GM13976 (cell line): ENCODE results near the gene RNF41.

Experiments
- DNase-seq: peaks from one replicate; pipeline ENCODE4 v3.0.0; 2012; ENCODE audit warnings: low spot score
- CTCF ChIP-seq: IDR thresholded peaks from 2 replicates; pipeline ENCODE4 v1.5.1; 2012; ENCODE audit warnings: borderline replicate concordance, mild to moderate bottlenecking; ENCODE audit not compliant: insufficient read depth; ENCODE audit errors: extremely low read depth, missing control alignments, control extremely low read depth
- in situ Hi-C: fragments of 300-500 bp; cut with MboI; formaldehyde crosslinking; loops from one replicate; pipeline ENCODE4 v1.12.0; 2022; ENCODE audit warnings: low sequenced_read_pairs, mixed read lengths, inconsistent platforms; ENCODE audit not compliant: unreplicated experiment

The RNF41 gene

GRCh38 chr12:56260921-56261320 is 39.2 kb upstream of the RNF41 start:
- TF ChIP-seq CTCF = no peak
- DNase-seq = no peak
- in situ Hi-C loops = no loop called here

DNA sequence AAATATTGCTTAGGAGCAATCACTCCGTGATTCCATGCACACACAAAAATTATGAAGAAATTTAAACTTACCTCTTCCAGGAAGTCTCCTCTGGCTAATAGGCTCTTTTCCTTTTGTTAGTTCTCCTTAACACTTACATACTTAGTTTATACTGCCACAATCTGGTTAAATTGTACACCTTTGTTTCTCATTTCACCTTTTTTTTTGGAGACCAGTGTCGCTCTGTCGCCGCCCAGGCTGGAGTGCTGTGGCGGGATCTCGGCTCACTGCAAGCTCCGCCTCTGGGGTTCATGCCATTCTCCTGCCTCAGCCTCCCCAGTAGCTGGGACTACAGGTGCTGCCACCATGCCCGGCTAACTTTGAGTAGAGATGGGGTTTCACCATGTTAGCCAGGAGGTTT is 38.7 kb upstream of the RNF41 start:
- DNase-seq = no peak
- no peak for TF ChIP-seq CTCF
- in situ Hi-C loops = no loop called here

- TF ChIP-seq CTCF = no peak
- in situ Hi-C loops = no loop called here
- no peak for DNase-seq
Measured at GRCh38 chr12:56258820-56259183, 37.1 kb upstream of the RNF41 start.

DNA sequence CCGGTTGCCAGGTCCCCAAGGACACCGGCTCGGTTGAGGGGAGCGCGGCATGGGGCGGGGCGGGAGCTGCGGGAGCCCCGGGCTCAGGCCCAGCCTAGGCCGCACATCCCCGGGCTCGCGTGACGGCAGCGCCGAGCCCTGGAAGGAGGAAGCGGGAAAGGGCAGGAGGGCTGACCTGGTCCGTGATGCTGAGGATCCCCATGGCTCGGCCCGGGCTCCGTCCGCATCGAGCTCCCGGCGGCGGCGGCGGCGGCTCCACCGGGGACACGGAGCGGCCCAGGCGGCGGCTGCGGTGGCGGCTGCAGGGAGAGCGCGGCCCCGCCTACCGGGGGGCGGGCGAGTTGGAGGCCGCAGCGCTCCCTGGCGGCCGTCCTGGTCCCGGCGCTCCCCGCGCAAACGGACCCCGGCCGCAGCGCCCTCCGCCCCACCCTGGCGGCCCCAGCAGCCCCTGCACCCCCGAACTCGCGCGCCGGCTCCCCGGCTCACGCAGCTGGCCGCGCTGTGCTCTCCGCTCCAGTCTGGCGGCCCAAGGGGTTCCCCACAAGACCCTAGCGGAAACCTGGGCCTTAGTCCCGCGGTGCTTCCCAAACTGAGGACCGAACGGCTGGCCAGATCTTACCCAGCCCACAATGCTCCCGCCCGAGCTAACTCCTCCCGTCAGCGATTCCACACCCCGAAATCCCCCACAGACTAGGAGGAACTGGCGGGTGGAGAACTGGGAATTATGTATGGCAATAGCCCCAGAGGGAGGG is 36.5 kb upstream of the RNF41 start, which contains the start of gene ANKRD52:
Gene ANKRD52, minus strand, starts transcription at position 317 of the 752 bp plus-strand sequence. Its CDS starts 115 bp downstream, at position 202.
- DNase-seq = peak; percentile 97
- TF ChIP-seq CTCF = peak; percentile 84
- in situ Hi-C loops = no loop called here

- DNase-seq = peak; percentile 51
- in situ Hi-C loops = no loop called here
- TF ChIP-seq CTCF = no peak
Measured at GRCh38 chr12:56257491-56258067, 35.9 kb upstream of the RNF41 start.

GRCh38 chr12:56257071-56257470 is 35.3 kb upstream of the RNF41 start:
- in situ Hi-C loops = no loop called here
- no peak for TF ChIP-seq CTCF

More at GRCh38 chr12:56257071-56257470, 35.3 kb upstream of the RNF41 start:
- no peak for DNase-seq
